Endothelial cell of umbilical vein (primary cell): ENCODE results near the gene HMG20B. TPM values are rescaled to one million over a fixed set of nuclear protein-coding genes. Genes with fewer than 3 reads are reported as not detected.

Experiments used
- BruUV-seq: library from RNA; stranded (reverse); fragments of 400-500 nt; replicated peaks from 2 replicates; lab custom pipeline; 2021; lab: Mats Ljungman, UMichigan
- CTCF ChIA-PET: fragments of 300-600, 350-600 bp; sonication (Branson Sonifier 250); formaldehyde crosslinking; loops from one replicate; lab custom pipeline; 2021; ENCODE audit warnings: antibody characterized with exemption, inconsistent platforms; lab: Charles Lee
- POLR2A ChIA-PET: fragments of 300-600, 350-600 bp; sonication (Branson Sonifier 250); formaldehyde crosslinking; loops from one replicate; lab custom pipeline; 2021; ENCODE audit warnings: antibody characterized with exemption, inconsistent platforms; lab: Charles Lee
- DNase-seq: peaks from one replicate; pipeline ENCODE4 v3.0.0-alpha.2; 2011; ENCODE audit warnings: low read depth, low spot score
- FAIRE-seq: peaks from 2 replicates; lab custom pipeline; 2011; peaks lifted over from hg19 to GRCh38; lab: Jason Lieb, UNC
- H2AFZ ChIP-seq: 2 replicates; pipeline ENCODE4 v1.6.0; 2012; ENCODE audit warnings: low read depth, low read length, control low read depth, inconsistent platforms
- H3K27ac ChIP-seq: 2 replicates; pipeline ENCODE4 v1.5.1; 2011; ENCODE audit warnings: low read depth, mild to moderate bottlenecking, control low read depth, low read length, moderate library complexity; ENCODE audit not compliant: insufficient read depth
- H3K27me3 ChIP-seq, 2 experiments: 2 replicates each; pipeline versions ENCODE4 v1.6.0 to v1.6.1; 2011; ENCODE audit warnings: low read length in 2 of 2, mixed read lengths in 1 of 2; ENCODE audit not compliant: control insufficient read depth in 2 of 2, insufficient read depth in 2 of 2
- H3K36me3 ChIP-seq, 2 experiments: 2 replicates in 1 of 2; 3 replicates in 1 of 2; pipeline ENCODE4 v1.5.1; 2011; ENCODE audit warnings: low read length in 2 of 2, mild to moderate bottlenecking in 1 of 2, moderate library complexity in 1 of 2; ENCODE audit not compliant: control insufficient read depth in 2 of 2, insufficient read depth in 2 of 2; ENCODE audit errors: extremely low read depth in 1 of 2
- H3K4me1 ChIP-seq: 3 replicates; pipeline ENCODE4 v1.5.1; 2011; ENCODE audit warnings: mild to moderate bottlenecking, low read length; ENCODE audit not compliant: control insufficient read depth, insufficient read depth; ENCODE audit errors: extremely low read depth
- H3K4me2 ChIP-seq: 2 replicates; pipeline ENCODE4 v1.6.1; 2011; ENCODE audit warnings: low read length, control low read depth, mixed read lengths; ENCODE audit not compliant: insufficient read depth
- H3K4me3 ChIP-seq, 3 experiments: fragments of 200-600 bp in 1 of 3; sonication (generic), shearing (Covaris generic) in 1 of 3; replicated peaks in 1 of 3; 2 replicates each; pipeline ENCODE4 v1.5.1; 2011 to 2016; ENCODE audit warnings: control low read depth in 3 of 3, low read length in 3 of 3, mild to moderate bottlenecking in 2 of 3, inconsistent platforms in 1 of 3, low read depth in 1 of 3, moderate library complexity in 1 of 3; ENCODE audit not compliant: insufficient read depth in 1 of 3
- H3K79me2 ChIP-seq: 2 replicates; pipeline ENCODE4 v1.6.0; 2012; ENCODE audit warnings: low read length, inconsistent platforms; ENCODE audit not compliant: control insufficient read depth, insufficient read depth
- H3K9ac ChIP-seq: replicated peaks from 2 replicates; pipeline ENCODE3; 2011; ENCODE audit warnings: low read length, control low read depth; ENCODE audit not compliant: insufficient read depth; ENCODE audit errors: extremely low read depth
- H3K9me1 ChIP-seq: replicated peaks from 3 replicates; pipeline ENCODE4 v1.6.0; 2011; ENCODE audit warnings: mild to moderate bottlenecking, low read length; ENCODE audit not compliant: control insufficient read depth, insufficient read depth; ENCODE audit errors: extremely low read depth
- H3K9me3 ChIP-seq: replicated peaks from 2 replicates; pipeline ENCODE4 v1.5.1; 2012; ENCODE audit warnings: low read length, inconsistent platforms; ENCODE audit not compliant: control insufficient read depth, insufficient read depth
- H4K20me1 ChIP-seq: replicated peaks from 2 replicates; pipeline ENCODE3; 2011; ENCODE audit warnings: mild to moderate bottlenecking, low read length; ENCODE audit not compliant: control insufficient read depth, insufficient read depth; ENCODE audit errors: extremely low read depth
- CTCF ChIP-seq, 2 donors: IDR thresholded peaks; 1 replicate in 1 of 2; 2 replicates in 1 of 2; pipeline ENCODE4 v1.5.1; 2011; ENCODE audit warnings: low read length in 2 of 2, mild to moderate bottlenecking in 2 of 2, moderate library complexity in 2 of 2, control low read depth in 1 of 2, inconsistent platforms in 1 of 2, low read depth in 1 of 2; ENCODE audit not compliant: insufficient read depth in 1 of 2; ENCODE audit errors: extremely low read depth in 1 of 2
- EZH2 ChIP-seq: IDR thresholded peaks from 2 replicates; pipeline ENCODE4 v1.6.1; 2012; ENCODE audit warnings: borderline replicate concordance, low read depth, mild to moderate bottlenecking, moderate library complexity, low read length, inconsistent platforms; ENCODE audit not compliant: severe bottlenecking
- FOS ChIP-seq: IDR thresholded peaks from 2 replicates; pipeline ENCODE4 v1.6.1; 2011; ENCODE audit warnings: mild to moderate bottlenecking, low read length, moderate library complexity, borderline replicate concordance; ENCODE audit not compliant: insufficient read depth
- GATA2 ChIP-seq: IDR thresholded peaks from 2 replicates; pipeline ENCODE4 v1.7.0; 2011; ENCODE audit warnings: low read depth, mild to moderate bottlenecking, moderate library complexity, mixed read lengths, low read length; ENCODE audit not compliant: insufficient read length, insufficient read depth
- JUN ChIP-seq: IDR thresholded peaks from 2 replicates; pipeline ENCODE4 v1.6.1; 2011; ENCODE audit warnings: borderline replicate concordance, low read depth; ENCODE audit not compliant: insufficient read length, insufficient read depth
- MYC ChIP-seq: IDR thresholded peaks from one replicate; pipeline ENCODE4 v1.6.1; 2011; ENCODE audit warnings: mild to moderate bottlenecking, low read depth, low read length
- POLR2A ChIP-seq: IDR thresholded peaks from 2 replicates; pipeline ENCODE4 v1.6.1; 2012; ENCODE audit warnings: low read depth, mild to moderate bottlenecking, control low read depth, low read length
- POLR2AphosphoS5 ChIP-seq: IDR thresholded peaks from 2 replicates; pipeline ENCODE4 v1.6.1; 2012; ENCODE audit warnings: low read depth, mild to moderate bottlenecking, control low read depth, low read length, moderate library complexity; ENCODE audit not compliant: insufficient read depth
- dilution Hi-C: fragments of 300-500 bp; cut with MboI; formaldehyde crosslinking; loops from one replicate; pipeline ENCODE4 v1.15.0; 2019; ENCODE audit warnings: low sequenced_read_pairs; ENCODE audit not compliant: extremely low pct_ligation_motif_present
- intact Hi-C: fragments of 100-400 bp; cut with micrococcal nuclease; formaldehyde crosslinking; loops from one replicate; pipeline ENCODE4 v1.10.0; 2022
- polyA plus RNA-seq, 4 experiments: library from polyadenylated mRNA; depleted of rRNA in 3 of 4; stranded (reverse) in 3 of 4; unstranded in 1 of 4; fragments of >200 nt; gene quantifications; 2 replicates each; pipeline versions ENCODE4 v1.2.1 to v1.2.3, GENCODE V29; 2011 to 2012; ENCODE audit warnings: missing spikeins in 1 of 4
- total RNA-seq: library from RNA; stranded (reverse); gene quantifications from 2 replicates; pipeline ENCODE4 v1.2.3, GENCODE V29; 2021
- TF ChIP-seq, protein P1 (sequence below): IDR thresholded peaks from 2 replicates; pipeline ENCODE4 v1.6.1; 2011; ENCODE audit not compliant: insufficient read depth, insufficient read length

Gene HMG20B
- total and polyA plus RNA-seq, 2 donors (not counting 3 experiments of a cell fraction or from before 2014, with no cell fraction given): 53.2 to 98.2 TPM

GRCh38 chr19:3589439-3589838 is 16.7 kb downstream of the HMG20B start:
- Histone ChIP-seq H3K4me1 (peaks cover 5% of the 10 kb centered on the region), H3K79me2 (no peaks in the 10 kb centered on the region), H4K20me1 (no peaks in the 10 kb centered on the region), H3K9ac (no peak overlapping the region), H3K9me3 (no peaks in the 10 kb centered on the region), H3K9me1 (no peaks in the 10 kb centered on the region), H3K4me3 (no peak overlapping the region), H2AFZ (no peak overlapping the region), H3K27me3 (peaks cover 0 to 2% of the 10 kb centered on the region in 2 experiments), H3K36me3 (no peaks in the 10 kb centered on the region), H3K4me2 (no peak overlapping the region), H3K27ac (no peak overlapping the region)
- DNase-seq (no peak), FAIRE-seq (no peak)
- dilution Hi-C loops (no loop called here), intact Hi-C loops (no loop called here)
- POLR2A ChIA-PET: no interaction called here
- CTCF ChIA-PET: no interaction called here
- TF ChIP-seq, protein P1, sequence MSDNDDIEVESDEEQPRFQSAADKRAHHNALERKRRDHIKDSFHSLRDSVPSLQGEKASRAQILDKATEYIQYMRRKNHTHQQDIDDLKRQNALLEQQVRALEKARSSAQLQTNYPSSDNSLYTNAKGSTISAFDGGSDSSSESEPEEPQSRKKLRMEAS: no peak
- no peak for TF ChIP-seq JUN
- no peak for TF ChIP-seq FOS
- no peak for TF ChIP-seq EZH2
- no TSS peak for BruUV-seq

- no peaks in the 10 kb centered on the region for H3K36me3 ChIP-seq
- DNase-seq (no peak), FAIRE-seq (no peak)
- ChIA-PET POLR2A (no interaction called here), CTCF (interaction anchor here (0.6 to 1.6 kb wide), 2 partner anchors 12 to 29 kb away, joined by 3 read pairs; no protein-coding TSS in a partner anchor)
- no peak overlapping the region for H3K27ac ChIP-seq
- no peaks in the 10 kb centered on the region for H3K9me1 ChIP-seq
- peaks cover 5% of the 10 kb centered on the region for H3K4me1 ChIP-seq
- no peaks in the 10 kb centered on the region for H4K20me1 ChIP-seq
- H3K9me3 ChIP-seq: no peaks in the 10 kb centered on the region
- peaks cover 0 to 2% of the 10 kb centered on the region in 2 experiments for H3K27me3 ChIP-seq
- intact Hi-C loops: no loop called here
- dilution Hi-C loops: no loop called here
- no peak overlapping the region for H3K4me3 ChIP-seq
- H3K9ac ChIP-seq: no peak overlapping the region
- no TSS peak for BruUV-seq
- no peak overlapping the region for H3K4me2 ChIP-seq
- no peak for TF ChIP-seq EZH2
- TF ChIP-seq CTCF (IDR thresholded peaks at IDR 0.05; ENCODE audit: extremely low read depth in 1 of 2, insufficient read depth in 1 of 2, low read depth in 1 of 2, low read length in 2 of 2): no peak
- no peak for TF ChIP-seq FOS
- TF ChIP-seq POLR2A: no peak
- no peak for TF ChIP-seq JUN
- TF ChIP-seq, protein P1: no peak
- TF ChIP-seq MYC: no peak
- TF ChIP-seq POLR2AphosphoS5: no peak
- no peak for TF ChIP-seq GATA2
- no peak overlapping the region for H2AFZ ChIP-seq
- H3K79me2 ChIP-seq: no peaks in the 10 kb centered on the region
These were observed 17.2 kb downstream of the HMG20B start for GRCh38 chr19:3589949-3590348.
